SW 1271 (cell line): ENCODE results near the gene CHRNA5.
"Not testable (repeated sequence)": the region's sequence is repeated elsewhere in the genome, so short reads cannot be mapped to it uniquely, and the experiment has no call there.

Experiments used
- DNase-seq, 2 experiments: peaks; one replicate each; lab custom pipeline; 2025; lab: John Stamatoyannopoulos, UW

Gene CHRNA5

GRCh38 chr15:78565097-78565950 is at the start of gene CHRNA5:
TSS of gene CHRNA5 (plus strand) at chr15:78565520. CDS start at chr15:78565720, 200 bp downstream.
- DNase-seq, result peak; percentile 88 to 94

DNA sequence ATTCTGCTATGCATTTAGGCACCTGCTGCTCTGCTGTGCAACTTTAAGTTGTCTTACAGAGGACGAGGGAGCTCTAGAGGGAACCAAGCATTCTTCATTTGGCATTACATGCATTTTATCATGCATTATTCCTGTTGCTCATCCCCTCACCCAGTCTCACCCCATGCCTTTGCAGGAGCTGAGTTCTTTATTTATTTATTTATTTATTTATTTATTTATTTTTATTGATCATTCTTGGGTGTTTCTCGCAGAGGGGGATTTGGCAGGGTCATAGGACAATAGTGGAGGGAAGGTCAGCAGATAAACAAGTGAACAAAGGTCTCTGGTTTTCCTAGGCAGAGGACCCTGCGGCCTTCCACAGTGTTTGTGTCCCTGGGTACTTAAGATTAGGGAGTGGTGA is 45.3 kb upstream of the CHRNA5 start:
- not testable (repeated sequence) for DNase-seq

DNA sequence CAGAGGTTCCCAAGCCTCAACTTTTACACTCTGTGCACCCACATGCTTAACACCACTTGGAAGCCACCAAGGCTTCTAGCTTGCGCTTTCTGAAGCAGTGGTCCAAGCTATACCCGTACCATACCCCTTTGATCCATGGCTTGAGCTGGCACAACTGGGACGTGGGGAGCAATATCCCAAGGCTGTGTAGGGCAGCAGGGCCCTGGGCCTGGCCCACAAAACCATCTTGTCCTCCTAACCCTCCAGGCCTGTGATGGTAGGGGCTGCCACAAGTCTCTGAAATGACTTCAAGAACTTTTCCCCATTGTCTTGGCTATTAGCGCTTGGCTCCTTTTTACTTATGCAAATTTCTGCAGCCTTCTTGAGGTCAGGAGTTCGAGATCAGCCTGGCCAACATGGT is 41.1 kb upstream of the CHRNA5 start:
- no peak for DNase-seq

GRCh38 chr15:78527325-78527724 is 38.0 kb upstream of the CHRNA5 start:
- DNase-seq, result no peak

DNA sequence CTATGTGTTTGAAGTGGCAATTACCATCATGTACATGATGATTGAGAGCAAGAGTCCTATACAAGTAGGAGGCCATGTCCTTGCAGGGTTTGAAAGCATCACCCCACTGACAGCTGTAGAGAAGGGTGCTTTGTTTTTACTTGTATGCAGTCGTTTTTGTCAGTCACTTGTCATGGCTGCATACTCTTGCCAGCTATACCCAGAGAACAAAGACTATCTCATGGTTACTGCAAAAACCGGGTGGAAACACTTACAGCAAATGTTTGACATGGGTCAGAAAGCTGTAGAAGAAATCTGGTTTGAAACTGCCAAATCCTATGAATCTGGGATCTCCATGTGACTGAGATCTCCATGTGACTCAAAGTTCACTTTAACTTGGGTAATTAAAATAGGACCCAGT is 32.0 kb upstream of the CHRNA5 start:
- DNase-seq, result no peak

- no peak for DNase-seq
These were observed 29.2 kb upstream of the CHRNA5 start for GRCh38 chr15:78536134-78536533.

GRCh38 chr15:78537266-78537905 is 27.9 kb upstream of the CHRNA5 start:
- DNase-seq, result no peak

DNA sequence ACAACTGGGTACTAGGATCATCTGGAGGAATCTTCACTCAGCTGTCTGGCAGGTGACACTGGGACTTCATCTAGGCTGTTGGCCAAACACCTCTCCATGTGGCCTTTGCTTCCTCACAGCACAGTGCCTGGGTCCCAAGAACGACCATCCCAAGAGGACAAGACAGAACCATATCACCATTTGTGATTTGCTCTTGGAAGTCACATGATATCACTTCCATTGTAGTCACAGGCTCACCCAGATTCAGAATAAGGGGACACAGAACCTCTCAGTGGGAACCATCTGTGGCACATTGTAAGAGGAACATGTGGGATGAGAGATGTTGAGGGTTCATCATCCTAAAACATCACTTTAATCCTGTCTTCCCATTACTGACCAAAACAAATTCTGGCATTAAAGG is 27.0 kb upstream of the CHRNA5 start:
- no peak for DNase-seq

DNA sequence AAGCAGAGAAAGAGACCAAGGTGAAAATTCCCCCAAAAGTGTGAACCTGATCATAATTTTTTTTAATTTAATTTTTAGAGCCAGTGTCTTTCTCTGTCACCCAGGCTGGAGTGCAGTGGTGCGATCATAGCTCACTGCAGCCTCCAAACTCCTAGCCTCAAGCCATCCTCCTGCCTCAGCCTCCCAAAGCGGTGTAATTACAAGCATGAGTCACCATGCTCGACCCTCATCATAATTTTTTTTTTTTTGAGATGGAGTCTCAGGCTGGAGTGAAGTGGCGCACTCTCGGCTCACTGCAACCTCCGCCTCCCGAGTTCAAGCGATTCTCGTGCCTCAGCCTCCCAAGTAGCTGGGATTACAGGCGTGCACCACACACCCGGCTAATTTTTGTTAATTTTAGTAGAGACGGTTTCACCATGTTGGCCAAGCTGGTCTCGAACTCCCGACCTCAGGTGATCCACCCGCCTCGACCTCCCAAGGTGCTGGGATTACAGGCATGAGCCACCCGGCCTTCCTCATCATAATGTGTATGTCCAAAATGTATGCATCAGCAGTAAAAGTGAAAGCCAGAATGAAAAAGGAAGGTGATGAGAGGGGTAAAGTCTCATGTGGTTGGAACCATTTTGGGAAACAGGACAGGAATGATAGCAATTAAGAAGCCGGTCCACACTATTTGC is 25.7 kb upstream of the CHRNA5 start:
- not testable (repeated sequence) for DNase-seq

DNA sequence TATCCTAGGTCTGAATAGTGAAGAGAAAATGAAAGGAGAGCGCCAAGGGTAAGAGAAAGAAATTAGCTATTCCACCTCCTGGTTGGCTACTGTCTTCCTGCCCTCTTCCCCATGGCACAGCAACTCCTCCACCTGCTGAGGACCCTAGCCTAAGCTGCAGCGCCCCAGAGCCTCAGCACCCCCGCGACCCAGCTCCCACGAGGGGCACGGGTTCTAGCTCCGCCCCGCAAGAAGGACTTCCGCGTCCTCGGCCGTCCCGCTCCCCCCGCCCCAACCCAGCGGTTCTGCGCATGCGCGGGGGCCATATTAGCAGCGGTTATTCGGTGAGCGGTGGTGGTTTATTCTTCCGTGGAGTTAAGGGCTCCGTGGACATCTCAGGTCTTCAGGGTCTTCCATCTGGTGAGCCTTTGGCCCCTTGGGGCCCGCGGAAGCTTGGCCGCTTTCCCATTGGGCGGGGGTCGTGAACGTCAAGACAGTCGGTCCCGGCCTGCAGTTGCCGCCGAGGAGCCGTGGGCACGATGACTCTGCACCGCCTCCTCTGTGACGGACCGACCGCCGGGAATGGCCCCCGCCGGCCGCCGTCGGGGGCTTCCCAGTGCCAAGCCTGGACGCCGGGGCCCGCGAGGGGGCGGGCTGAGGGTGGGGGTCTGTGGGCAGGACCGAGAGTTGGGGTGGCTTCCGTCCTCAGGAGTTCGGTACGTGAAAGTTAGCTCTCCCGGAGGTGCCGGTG is 25.0 kb upstream of the CHRNA5 start, which contains the start of gene PSMA4:
Gene PSMA4, plus strand, starts transcription at position 304 of the 730 bp plus-strand sequence. CDS start 1,484 bp downstream, outside the sequence.
- DNase-seq, result peak; percentile 63 to 88

- DNase-seq, result peak in 1 of 2 experiments; percentile 64
These were observed 24.2 kb upstream of the CHRNA5 start for GRCh38 chr15:78540871-78541743.

- no peak for DNase-seq
These were observed 23.6 kb upstream of the CHRNA5 start for GRCh38 chr15:78541744-78542034.

DNA sequence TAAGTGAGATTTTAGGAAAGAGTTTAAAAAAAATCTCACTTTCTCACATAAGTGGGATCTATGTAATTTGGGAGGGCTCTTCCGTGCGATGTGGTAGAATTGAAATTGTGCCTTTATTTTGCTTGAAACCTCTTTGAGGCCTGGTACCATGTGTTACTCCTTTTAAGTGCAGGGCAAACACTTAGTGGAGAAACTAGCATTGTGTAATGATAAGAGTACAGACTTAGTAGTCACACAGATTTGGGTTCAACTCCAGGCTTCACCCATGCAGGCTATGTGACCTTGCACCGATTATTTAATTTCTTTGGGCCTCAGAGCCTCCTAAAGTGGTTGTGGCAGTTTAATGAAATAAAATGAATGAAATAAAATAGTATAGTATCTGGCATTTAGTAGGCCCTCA is 22.7 kb upstream of the CHRNA5 start:
- no peak for DNase-seq

GRCh38 chr15:78550194-78550593 is 15.1 kb upstream of the CHRNA5 start:
- DNase-seq, result no peak

GRCh38 chr15:78550815-78551214 is 14.5 kb upstream of the CHRNA5 start:
- no peak for DNase-seq

DNA sequence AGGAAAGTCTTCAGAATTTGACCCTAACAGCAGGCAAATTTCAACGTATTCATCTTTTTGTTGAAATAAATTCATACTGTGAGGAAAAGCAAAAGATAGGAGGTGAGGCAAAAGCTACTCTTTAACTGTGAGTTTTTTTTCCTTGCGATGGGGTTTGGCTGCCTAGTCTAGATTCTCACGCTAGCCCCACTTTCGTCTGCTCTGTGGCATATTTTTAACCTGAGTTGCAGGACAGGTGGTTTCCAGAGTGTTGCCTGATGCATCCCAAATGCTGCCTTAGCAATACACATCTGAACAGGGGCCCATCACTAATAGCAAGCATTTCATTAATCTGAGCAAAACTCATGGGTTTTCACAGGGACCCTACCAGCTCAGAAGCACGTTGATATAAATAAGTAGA is 13.4 kb upstream of the CHRNA5 start:
- no peak for DNase-seq

DNA sequence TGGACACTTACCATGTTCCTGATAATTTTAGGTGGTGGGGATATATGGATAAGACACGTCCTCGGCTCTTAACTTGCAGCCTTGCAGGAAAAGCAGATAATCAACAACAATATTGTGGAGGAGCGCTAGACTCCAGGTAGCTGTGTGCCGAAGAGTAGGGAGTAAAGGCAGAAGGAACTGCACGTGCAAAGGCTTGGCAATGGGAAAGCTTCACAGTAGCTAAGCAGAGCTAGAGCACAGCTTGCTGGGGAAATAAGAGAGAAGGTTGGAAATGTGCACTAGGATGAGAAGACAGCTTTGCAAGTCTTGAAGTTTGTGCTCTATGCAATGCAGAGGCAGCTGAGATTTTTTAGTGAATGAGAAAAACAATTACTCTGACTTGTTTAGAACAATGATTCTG is 12.7 kb upstream of the CHRNA5 start:
- DNase-seq, result no peak

- DNase-seq, result not testable (repeated sequence)
These were observed 5.1 kb upstream of the CHRNA5 start for GRCh38 chr15:78560201-78560600.

DNA sequence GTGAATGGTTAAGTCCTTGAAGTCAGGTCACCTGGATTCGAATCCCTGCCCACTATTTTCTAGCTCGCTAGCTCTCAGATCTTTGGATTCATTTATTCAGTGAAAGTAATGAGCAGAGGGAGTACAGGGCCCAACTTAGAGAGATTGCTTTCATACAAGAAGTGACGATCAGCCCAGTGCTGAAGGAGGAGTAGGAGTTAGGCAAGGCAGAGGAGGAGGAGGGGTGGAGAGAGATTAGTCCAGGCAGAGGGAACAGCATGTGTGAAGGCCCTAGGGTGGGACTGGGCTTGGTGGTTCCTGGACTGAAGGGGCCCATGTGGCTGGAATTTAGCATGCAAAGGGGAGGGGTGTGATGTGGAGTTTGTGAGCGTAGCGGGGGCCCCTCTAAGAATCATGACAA is 3.8 kb upstream of the CHRNA5 start:
- DNase-seq, result no peak

GRCh38 chr15:78563092-78563491 is 2.2 kb upstream of the CHRNA5 start:
- no peak for DNase-seq

DNA sequence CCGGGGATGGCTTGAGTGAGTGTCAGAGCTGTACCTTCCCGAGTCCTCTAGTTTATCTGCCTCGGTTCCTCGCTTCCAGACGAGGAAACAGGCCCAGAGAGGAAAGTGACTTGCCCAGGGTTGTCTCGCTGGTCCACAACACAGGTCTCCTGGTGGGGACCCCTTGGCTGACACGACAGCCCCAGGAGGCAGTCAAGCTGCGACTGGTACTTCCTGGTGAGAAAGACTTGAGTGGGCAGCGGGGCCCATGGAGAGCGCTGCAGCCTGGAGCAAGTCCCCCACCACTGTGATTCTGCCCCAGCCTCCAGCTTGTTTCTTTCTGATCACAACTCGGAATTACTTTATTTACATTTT is 600 bp upstream of the CHRNA5 start:
- no peak for DNase-seq
